ENCODE results near the gene VIPAS39.

GRCh38 chr14:77502109-77502782 is 44.8 kb upstream of the VIPAS39 start:
- no peak for TF ChIP-seq CTBP1 (IDR thresholded peaks at IDR 0.05; ENCODE audit: borderline replicate concordance)
- TF ChIP-seq FOXM1 (IDR thresholded peaks at IDR 0.05; ENCODE audit: borderline replicate concordance) = no peak
- no peak for TF ChIP-seq ARNT (IDR thresholded peaks at IDR 0.05)
- no peak for TF ChIP-seq SUZ12 (IDR thresholded peaks at IDR 0.05)
